Gastroesophageal sphincter (tissue), 4 donors: Measurements from ENCODE around the gene WDR46. TPM values are rescaled to one million over a fixed set of nuclear protein-coding genes. Genes with fewer than 3 reads are reported as not detected.

Experiments
- ATAC-seq: fragments of 150-250 bp; one replicate; pipeline ENCODE4 v1.9.1; 2016; ENCODE audit warnings: mild to moderate bottlenecking, moderate library complexity
- H3K27ac ChIP-seq, 4 donors: fragments of 200-600 bp; sonication (generic) in 3 of 4; 1 replicate in 3 of 4; 2 replicates in 1 of 4; pipeline ENCODE4 v1.5.1; 2016 to 2019
- H3K27me3 ChIP-seq: fragments of 200-600 bp; sonication (generic); one replicate; pipeline ENCODE4 v1.5.1; 2019
- H3K36me3 ChIP-seq, 2 donors: fragments of 200-600 bp; sonication (generic); one replicate each; pipeline ENCODE4 v1.5.1; 2019; ENCODE audit warnings: control low read depth in 1 of 2
- H3K4me1 ChIP-seq, 3 donors: fragments of 200-600 bp; sonication (generic); 1 replicate in 2 of 3; 2 replicates in 1 of 3; pipeline ENCODE4 v1.5.1; 2016 to 2019; ENCODE audit warnings: control low read depth in 2 of 3
- H3K4me3 ChIP-seq, 2 donors: fragments of 200-600 bp; sonication (generic); one replicate each; pipeline ENCODE4 v1.5.1; 2019; ENCODE audit warnings: mild to moderate bottlenecking in 1 of 2, moderate library complexity in 1 of 2
- H3K9me3 ChIP-seq, 3 donors: fragments of 200-600 bp; sonication (generic); one replicate each; pipeline ENCODE4 v1.5.1; 2017 to 2019; ENCODE audit warnings: control low read depth in 2 of 3
- CTCF ChIP-seq, 4 experiments: fragments of 200-600 bp in 2 of 4; fragments of 450-650 bp in 2 of 4; sonication (generic) in 1 of 4; IDR thresholded peaks; one replicate each; pipeline ENCODE4 v1.5.1; 2017 to 2019; ENCODE audit warnings: antibody characterized with exemption in 4 of 4, mild to moderate bottlenecking in 2 of 4, moderate library complexity in 2 of 4
- EP300 ChIP-seq: sonication (generic); formaldehyde crosslinking; IDR thresholded peaks from one replicate; pipeline ENCODE4 v1.6.1; 2017; ENCODE audit warnings: antibody characterized with exemption, mild to moderate bottlenecking
- POLR2A ChIP-seq, 2 donors: fragments of 450-650 bp; IDR thresholded peaks; one replicate each; pipeline ENCODE4 v1.6.1; 2017; ENCODE audit warnings: antibody characterized with exemption in 2 of 2, mild to moderate bottlenecking in 2 of 2, moderate library complexity in 1 of 2
- POLR2AphosphoS5 ChIP-seq: sonication (generic); formaldehyde crosslinking; IDR thresholded peaks from one replicate; pipeline ENCODE4 v1.6.1; 2017; ENCODE audit warnings: antibody characterized with exemption
- WGBS, 2 donors: methylation state at CpG; one replicate each; pipeline ENCODE4 v1.1.5; 2018; ENCODE audit warnings: low coverage in 1 of 2; 5-methylcytosine and 5-hydroxymethylcytosine counted together
- total RNA-seq, 4 donors: library from RNA; depleted of rRNA; stranded (reverse); fragments of >200 nt; gene quantifications; one replicate each; pipeline ENCODE4 v1.1.0, GENCODE V29; 2016

WDR46 gene
- total RNA-seq, 4 donors from 2014 or later, result 26.4 to 39.2 (median 35.6) TPM

- Histone ChIP-seq H3K27me3 (no peaks in the 10 kb centered on the region), H3K4me1 (peaks cover 0 to 46% (median 4%) of the 10 kb centered on the region in 3 donors), H3K4me3 (no peak overlapping the region), H3K27ac (peak overlapping the region in 2 of 4 donors; percentile 3 to 11), H3K36me3 (peaks cover 0 to 73% of the 10 kb centered on the region in 2 donors), H3K9me3 (no peaks in the 10 kb centered on the region)
- no peak for TF ChIP-seq EP300
- TF ChIP-seq POLR2AphosphoS5, result no peak
- no peak for TF ChIP-seq POLR2A (IDR thresholded peaks at IDR 0.05)
- TF ChIP-seq CTCF (IDR thresholded peaks at IDR 0.05), result no peak
- WGBS, 2 donors, result 80% methylated on average over 2 of the region's 8 CpGs; no CpG with 5 or more reads in 1 of the 2 donors
- no peak for ATAC-seq
Observed at GRCh38 chr6:33305052-33305451, 16.0 kb upstream of the WDR46 start.

GRCh38 chr6:33304216-33304615 lies 15.2 kb upstream of the WDR46 start:
- H3K4me1 ChIP-seq, result peaks cover 0 to 50% (median 4%) of the 10 kb centered on the region in 3 donors
- H3K27me3 ChIP-seq, result no peaks in the 10 kb centered on the region
- H3K4me3 ChIP-seq, result no peak overlapping the region
- no peak for TF ChIP-seq POLR2AphosphoS5
- no peaks in the 10 kb centered on the region for H3K9me3 ChIP-seq
- no peak for ATAC-seq
- H3K27ac ChIP-seq, result no peak overlapping the region
- peaks cover 0 to 68% of the 10 kb centered on the region in 2 donors for H3K36me3 ChIP-seq
- 80% methylated on average over 5 of the region's 16 CpGs; no CpG with 5 or more reads in 1 of the 2 donors for WGBS, 2 donors

- Histone ChIP-seq H3K27me3 (no peaks in the 10 kb centered on the region), H3K9me3 (no peaks in the 10 kb centered on the region), H3K36me3 (peaks cover 0 to 55% of the 10 kb centered on the region in 2 donors), H3K4me1 (peaks cover 0 to 55% (median 14%) of the 10 kb centered on the region in 3 donors), H3K4me3 (no peak overlapping the region), H3K27ac (no peak overlapping the region)
- WGBS, 2 donors, result 62 to 75% methylated on average over 1 to 3 of the region's 3 CpGs
- TF ChIP-seq EP300 (no peak), POLR2A (IDR thresholded peaks at IDR 0.05) (no peak), POLR2AphosphoS5 (no peak)
- ATAC-seq, result no peak
Observed at GRCh38 chr6:33301877-33302276, 12.8 kb upstream of the WDR46 start.

- Histone ChIP-seq H3K9me3 (no peaks in the 10 kb centered on the region), H3K27ac (peak overlapping the region; percentile 90 to 99 (median 94)), H3K27me3 (no peaks in the 10 kb centered on the region), H3K4me1 (peaks cover 0 to 47% (median 14%) of the 10 kb centered on the region in 3 donors), H3K4me3 (peak overlapping the region; percentile 87 to 92), H3K36me3 (peaks cover 0 to 56% of the 10 kb centered on the region in 2 donors)
- no CpG with 5 or more reads among the region's 54 CpGs for WGBS, 2 donors
- peak; percentile 61 to 73 for TF ChIP-seq POLR2A (IDR thresholded peaks at IDR 0.05)
- TF ChIP-seq EP300, result no peak
- TF ChIP-seq POLR2AphosphoS5, result peak; percentile 90
- TF ChIP-seq CTCF (IDR thresholded peaks at IDR 0.05), result peak in 3 of 4 experiments; percentile 65 to 79 (median 69)
- ATAC-seq, result peak; percentile 84
Observed at GRCh38 chr6:33299237-33299944, 10.4 kb upstream of the WDR46 start.

GRCh38 chr6:33298773-33299236 lies 9.8 kb upstream of the WDR46 start, which contains the start of gene RGL2:
Gene RGL2 (minus strand): TSS chr6:33298942. CDS start chr6:33298610, 332 bp downstream.
- peaks cover 0 to 56% of the 10 kb centered on the region in 2 donors for H3K36me3 ChIP-seq
- peak; percentile 80 for ATAC-seq
- H3K4me3 ChIP-seq, result peak within 1 kb of the TSS; percentile 87 to 92
- no peak for TF ChIP-seq EP300
- no peak for TF ChIP-seq CTCF (IDR thresholded peaks at IDR 0.05)
- TF ChIP-seq POLR2AphosphoS5, result no peak
- no peak for TF ChIP-seq POLR2A (IDR thresholded peaks at IDR 0.05)
- no peaks in the 10 kb centered on the region for H3K27me3 ChIP-seq
- H3K27ac ChIP-seq, result peak within 1 kb of the TSS; percentile 90 to 99 (median 94)
- H3K4me1 ChIP-seq, result peaks cover 0 to 47% (median 14%) of the 10 kb centered on the region in 3 donors
- WGBS, 2 donors, result 0% methylated on average over 2 to 3 of the region's 34 CpGs
- H3K9me3 ChIP-seq, result no peaks in the 10 kb centered on the region
